GM18511 (cell line): ENCODE measurements around the gene CFAP100.
A peak's percentile ranks its signal among the peaks of the same experiment; 100 is the strongest.

Experiments
- ATAC-seq: cut with Tn5 transposase; IDR thresholded peaks from one replicate; pipeline ENCODE4 v1.9.1; 2021; ENCODE audit warnings: mild to moderate bottlenecking, moderate library complexity; ENCODE audit not compliant: unreplicated experiment

CFAP100 gene

DNA sequence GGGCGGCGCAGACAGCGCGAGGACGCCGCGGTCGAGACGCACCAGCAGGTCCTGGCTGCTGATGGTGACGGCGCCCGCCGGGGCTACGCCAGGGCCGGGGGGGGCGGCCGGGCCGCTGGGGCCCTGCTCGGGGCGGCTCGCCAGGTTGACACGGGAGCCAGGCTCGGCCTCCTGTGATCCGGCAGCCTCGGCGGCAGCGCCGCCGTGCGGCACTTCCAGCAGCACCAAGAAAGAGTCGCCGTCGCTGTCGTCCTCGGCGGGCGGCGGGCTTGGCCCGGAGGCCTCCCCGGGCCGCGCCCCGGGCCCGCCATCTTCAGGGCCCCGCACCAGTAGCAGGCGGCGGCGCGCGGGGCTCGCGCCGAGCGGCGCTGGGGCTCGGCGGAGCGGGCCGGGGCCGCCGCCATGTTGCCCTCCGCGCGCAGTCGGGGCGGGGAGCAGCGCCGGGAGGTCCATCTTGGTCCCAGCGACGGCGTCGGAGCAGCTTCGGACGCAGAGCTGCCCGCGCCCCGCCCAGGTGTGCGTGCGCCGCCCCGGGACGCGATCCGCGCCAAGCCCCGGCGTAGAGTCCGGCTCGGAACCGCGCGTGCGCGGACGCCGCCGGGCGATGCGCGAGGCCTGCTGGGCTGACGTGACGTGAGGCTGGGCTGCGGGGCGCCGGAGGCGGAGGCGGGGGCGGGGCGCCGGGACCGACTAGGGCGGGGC is 80.9 kb downstream of the CFAP100 start, which contains the start of gene ZXDC:
Gene ZXDC, minus strand, starts transcription at position 479 of the 702 bp plus-strand sequence. Its CDS starts 26 bp downstream, at position 453.
- peak; percentile 85 for ATAC-seq

DNA sequence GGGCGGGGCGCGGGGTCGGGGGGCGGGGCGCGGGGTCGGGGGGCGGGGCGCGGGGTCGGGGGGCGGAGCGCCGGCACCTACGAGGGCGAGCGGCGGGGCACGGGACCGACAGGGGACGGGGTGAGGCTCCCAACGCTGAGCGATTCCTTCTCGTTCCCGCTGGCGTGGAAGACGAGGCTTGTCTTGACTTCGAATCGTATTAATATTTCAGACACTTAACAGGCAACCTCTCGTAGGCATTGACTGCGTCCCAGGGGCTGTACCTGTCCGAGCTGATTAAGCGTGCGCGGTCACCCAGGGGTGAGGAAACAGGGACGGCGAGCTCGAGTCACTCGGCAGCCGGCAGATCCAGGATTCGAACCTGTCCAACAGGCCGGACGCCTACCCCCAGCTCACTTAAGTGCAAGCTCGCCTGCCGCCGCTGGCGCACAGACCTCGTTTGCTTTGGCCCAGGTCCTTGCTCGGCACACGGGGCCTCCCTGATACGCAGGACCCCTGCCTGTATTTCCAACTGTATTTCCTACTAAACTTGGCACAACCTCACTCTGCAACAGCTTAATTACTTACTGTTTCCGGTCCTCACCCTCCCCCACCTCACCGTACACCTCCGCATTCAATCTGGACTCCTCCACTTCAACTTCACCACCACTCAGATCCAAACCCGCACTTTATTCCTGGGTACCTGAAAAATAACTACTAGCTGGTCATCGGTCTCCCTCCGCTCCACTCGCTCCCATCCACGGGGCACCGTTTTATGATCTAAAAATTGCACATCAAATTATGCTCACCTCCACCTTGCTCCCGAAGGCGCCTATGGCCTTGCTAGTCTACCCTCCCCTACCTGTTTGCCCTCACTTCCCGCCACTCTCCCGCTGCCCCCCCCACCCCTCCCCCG is 81.7 kb downstream of the CFAP100 start:
- ATAC-seq: peak; percentile 32

DNA sequence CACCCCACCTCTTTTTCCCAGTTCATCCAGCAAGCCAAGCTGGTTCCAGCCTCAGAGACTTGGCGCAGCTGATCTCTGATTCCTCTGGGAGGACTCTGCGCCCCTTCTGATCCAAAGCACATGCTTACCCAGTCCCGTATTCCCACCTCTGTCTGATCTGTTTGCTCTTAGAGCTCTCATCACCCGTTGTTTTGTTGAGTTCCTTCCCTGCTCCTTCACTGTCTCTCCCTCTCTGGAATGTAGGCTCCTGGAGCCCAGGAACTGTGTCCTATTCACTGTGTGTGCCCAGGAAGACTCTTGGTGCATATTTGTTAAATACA is 82.3 kb downstream of the CFAP100 start:
- ATAC-seq: no peak

DNA sequence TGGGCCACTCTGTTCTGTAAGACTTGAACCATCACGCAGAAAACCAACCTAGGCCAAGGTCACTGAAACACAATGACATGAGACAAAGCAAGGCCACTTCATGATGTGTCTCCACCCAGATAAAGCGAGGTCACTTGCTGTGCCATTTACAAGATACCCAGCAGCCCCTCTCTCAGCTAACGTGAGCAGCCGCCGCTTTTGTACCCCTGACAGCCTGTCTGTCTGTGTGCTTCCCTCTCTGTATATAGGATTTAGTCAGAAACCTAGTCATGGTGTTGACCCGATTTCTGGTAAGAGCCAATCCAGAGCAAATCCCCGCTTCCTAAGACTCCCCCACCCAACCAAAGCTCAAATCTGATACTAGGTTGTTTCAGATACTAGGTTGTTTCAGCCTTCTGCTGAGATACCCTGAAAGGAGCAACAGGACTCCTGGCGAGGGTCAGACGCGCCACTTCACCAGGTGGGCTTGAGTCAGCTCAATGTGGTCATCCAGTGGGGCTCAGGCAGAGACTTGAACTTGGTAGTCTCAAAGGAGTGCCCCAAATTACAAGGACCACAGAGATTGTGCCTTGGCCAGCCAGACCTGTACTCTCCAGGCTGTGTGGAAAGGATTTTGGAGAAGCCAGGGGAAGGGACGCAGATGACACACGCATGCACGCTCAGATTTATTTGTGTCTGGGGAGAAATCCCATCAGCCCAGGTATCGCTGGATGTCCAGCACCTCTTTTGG is 84.0 kb downstream of the CFAP100 start:
- no peak for ATAC-seq

DNA sequence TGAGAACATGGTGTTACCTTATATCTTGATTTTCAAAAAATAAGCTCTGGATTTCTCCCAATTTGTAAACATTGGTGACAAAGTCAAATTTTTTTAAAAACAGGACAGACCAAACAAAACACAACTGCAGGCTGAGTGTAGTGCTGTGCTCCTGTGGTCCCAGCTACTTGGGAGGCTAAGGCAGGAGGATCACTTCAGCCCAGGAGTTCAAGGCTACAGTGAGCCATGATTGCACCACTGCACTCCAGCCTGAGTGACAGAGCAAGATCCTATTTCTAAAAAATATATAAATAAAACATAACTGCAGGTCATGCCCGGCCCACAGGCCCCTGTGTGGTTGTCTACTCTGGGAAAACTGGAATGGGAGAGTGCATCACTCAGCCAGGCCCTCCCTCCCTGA is 84.9 kb downstream of the CFAP100 start:
- no peak for ATAC-seq

DNA sequence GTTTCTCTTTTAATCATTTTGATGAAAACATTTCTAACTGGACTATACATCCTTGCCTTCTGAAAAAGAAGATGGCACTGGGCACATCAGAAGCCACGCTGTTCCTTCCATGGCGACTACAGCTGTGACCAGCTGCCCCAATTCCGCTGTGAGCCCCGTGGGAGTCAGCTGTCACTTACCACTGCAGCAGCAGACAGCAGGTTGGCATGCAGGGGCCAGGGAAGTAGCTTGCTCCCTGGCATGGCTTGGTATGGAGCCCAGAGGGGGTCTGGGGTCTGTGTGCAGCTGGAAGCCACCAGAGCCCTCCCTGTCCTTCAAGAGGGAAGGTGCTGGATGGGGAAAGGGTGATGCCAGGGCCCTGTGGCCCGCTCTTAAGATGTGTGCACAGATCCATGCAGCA is 85.5 kb downstream of the CFAP100 start:
- no peak for ATAC-seq

DNA sequence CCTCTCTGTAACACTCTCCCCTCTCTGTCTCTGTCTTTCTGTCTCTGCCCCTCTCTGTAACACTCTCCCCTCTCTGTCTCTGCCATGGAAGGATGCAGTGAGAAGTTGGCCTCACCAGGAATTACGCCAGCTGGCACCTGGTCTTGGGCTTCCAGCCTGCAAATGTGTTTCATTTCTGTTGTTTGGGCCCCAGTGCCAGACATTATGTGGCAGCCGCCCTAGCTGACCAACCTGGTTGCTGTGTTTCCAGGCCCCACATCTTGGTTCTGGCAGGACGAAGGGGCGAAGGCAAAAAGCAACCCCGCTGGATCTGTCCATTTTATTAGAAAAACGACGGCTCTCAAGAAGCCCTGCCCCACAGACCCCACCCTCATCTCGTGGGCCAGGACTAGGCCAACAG is 86.2 kb downstream of the CFAP100 start:
- no peak for ATAC-seq

DNA sequence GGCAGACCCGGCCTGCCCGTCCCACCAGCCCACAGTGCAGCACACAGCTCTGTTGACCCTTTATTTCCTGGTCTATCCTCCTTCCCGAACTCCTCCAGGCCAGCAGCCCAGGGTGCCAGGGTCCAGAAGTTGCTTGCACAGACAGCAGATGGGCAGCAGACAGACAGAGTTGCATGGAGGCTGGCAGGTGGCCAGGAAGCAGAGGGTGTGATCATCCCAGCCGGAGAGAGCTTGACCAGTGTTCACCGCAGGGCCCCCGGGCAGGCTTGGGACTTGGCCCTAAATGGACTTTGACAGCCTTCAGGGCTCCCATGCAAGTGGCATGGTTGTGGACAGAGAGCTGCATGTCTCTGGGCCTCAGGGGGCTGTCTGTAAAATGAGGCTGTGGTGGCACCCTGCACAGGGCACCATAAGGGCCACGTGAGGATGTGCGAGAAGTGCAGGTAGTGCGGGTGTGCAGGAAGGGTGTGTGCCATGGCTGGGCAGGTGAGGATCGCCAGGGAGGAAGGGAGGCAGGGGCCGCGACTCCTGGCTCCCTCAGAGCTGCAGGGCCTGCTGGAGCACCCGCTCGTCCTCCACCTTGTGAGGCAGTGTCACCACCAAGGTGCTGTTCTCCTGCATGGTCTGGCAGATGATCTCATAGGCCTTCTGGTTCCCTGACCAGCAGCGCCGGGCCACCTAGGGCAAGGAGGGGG is 87.2 kb downstream of the CFAP100 start:
- ATAC-seq: no peak

DNA sequence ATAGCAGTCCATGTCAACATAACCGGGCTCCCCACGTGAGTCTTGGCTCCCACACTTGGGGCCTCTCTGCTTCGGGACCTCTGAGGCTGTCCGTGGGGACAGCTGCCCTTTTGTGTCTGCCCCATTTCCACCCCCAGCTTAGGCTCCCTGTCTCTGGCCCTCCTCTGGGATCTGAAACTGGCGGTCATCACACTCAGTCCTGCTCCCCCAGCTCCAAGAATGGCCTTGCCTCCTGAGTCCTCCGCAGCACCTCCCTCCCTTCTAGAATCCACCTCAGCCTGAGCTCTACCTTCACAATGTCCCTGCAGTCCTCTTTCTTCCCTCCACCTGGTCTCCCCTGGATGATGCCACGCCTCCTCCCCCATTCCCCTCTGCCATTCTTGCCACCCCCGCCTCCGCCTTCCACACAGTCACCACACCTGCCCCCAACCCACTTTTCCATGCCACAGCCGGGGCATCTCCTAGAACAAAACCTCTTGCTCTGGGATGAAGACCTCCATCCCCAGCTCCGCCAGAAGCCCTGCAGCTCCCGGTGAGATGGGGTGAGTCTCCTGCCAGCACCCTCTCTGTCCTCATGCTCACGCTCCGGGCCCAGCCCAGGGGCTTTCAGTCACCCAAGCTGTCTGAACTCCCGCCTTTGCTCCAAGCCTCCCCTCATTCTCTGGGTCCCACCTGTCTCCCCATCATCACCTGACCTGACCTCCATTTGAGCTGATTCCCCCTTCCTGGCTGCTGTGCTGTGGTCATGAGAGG is 88.0 kb downstream of the CFAP100 start:
- ATAC-seq: no peak

DNA sequence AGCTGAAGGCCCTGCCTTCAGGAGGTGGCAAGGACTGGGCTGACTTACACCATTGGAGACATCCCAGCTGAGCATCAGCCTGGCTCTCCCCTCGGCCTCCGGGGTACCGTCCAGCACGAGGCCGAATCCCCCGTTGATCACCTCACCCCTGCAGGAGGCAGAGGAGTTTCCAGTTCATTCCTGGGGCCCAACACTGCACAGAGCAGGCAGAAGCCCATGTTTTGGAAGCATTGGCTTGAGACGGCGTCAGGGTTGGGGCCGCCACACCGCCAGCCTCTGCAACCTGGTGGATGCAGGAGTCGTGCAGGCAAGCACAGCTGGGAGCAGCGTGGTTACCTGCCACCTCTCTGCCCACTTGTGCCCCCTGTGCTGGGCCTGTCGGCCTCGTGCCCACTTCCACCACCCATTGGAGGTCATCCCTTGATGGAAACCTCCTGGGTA is 88.6 kb downstream of the CFAP100 start:
- ATAC-seq: no peak

DNA sequence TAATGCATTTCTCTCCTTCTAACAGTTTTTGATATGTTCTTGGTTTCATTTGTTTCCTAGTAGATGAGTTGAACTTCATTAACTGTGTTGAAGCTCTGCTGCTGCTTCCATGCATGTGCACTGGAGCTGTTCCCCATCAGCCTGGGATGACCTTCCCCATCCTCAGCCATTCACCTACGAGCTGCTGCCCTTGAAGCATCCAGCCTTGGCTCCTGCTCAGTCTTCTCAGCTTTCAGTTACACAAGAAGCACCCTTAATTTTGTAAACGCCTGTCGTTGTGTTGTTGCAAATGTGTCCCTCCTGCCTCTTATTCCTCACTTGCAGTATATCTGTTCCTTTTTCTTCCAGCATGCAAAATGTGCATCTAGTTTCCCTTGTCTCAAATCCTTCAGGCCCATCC is 89.4 kb downstream of the CFAP100 start:
- no peak for ATAC-seq

DNA sequence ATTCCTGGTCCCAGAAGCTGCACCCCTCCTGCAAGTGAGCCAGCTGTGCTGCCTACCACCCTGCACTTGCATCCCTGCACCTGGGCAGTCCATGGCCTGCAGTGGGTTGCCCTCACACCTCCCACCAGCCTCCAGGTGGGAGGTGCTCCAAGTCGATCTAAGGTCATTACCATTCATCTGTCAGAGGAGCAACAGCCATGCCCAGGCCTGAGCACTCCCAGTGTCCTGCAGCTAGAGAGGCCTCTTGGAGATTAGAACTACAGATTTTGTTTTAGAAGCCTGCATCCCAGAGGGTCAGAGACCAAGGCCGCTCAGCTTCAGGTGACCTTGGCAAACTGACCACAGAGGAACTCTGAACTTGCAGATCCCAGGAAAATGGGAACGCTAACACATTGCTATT is 90.0 kb downstream of the CFAP100 start:
- no peak for ATAC-seq

DNA sequence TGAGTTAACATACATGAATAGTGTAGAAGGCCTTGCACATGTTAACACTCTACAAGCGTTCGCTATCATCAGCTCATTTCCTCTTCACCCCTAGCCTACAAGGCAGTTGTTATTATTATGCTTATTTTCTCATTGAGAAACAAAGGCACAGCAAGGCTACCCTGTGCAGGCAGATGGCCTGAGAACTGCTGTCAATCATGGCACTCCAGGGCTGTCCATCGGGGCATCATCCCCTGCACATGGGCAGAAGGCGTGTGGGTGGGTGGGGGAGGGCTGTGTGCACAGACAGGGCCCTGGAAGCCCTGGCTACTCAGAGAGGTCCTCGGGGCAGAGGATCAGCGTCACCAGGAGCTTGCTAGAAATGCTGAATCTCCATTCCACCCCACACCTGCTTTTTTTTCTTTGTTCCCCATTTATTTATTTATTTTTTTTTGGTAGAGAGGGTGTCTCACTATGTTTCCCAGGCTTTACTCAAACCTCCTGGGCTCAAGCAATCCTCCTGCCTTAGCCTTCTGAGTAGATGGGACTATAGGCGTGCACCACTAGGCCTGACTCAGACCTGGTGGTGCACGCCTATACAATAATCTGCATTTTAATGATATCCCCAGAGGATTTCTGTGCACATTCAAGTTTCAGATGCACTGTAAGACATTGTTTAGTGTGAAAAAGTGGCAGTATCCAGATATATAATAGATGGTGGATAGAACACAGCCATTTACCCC is 90.6 kb downstream of the CFAP100 start:
- no peak for ATAC-seq

DNA sequence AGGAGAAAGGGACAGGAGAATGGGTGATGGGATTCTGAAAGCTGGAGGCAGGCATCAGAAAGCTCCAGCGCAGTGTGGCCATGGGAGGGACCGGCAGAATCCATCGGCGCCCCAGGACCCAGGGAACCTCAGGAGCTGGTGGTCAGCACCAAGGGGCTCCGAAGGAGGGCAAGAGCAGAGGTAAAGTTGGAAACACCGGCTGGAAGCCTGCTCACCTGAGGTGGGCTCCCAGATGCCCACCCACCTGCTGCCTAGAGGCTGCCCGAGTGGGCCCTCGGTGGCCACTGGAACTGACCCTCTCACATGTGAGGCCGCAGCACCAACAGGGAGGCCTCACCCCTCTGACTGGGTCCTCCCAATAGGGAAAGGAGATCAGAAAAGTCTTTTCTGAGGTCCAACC is 91.2 kb downstream of the CFAP100 start:
- no peak for ATAC-seq
